Heart left ventricle (tissue), 16 donors: ENCODE results near the gene RND1. TPM values are rescaled to one million over a fixed set of nuclear protein-coding genes. Genes with fewer than 3 reads are reported as not detected.
"Not testable (repeated sequence)": the region's sequence is repeated elsewhere in the genome, so short reads cannot be mapped to it uniquely, and the experiment has no call there.

Source experiments
- ATAC-seq, 4 donors: fragments of 200-7000 bp; cut with Tn5 transposase; one replicate each; pipeline ENCODE4 v1.9.1; 2020 to 2022; ENCODE audit warnings: moderate library complexity in 4 of 4, mild to moderate bottlenecking in 3 of 4, moderate number of reproducible peaks in 1 of 4
- DNase-seq, 5 donors: peaks; one replicate each; pipeline ENCODE4 v3.0.0-alpha.2; 2020
- H3K27ac ChIP-seq, 12 donors: fragments of 200-600 bp; sonication (generic) in 4 of 12; one replicate each; pipeline versions ENCODE4 v1.5.0 to v1.8.0; 2016 to 2022; ENCODE audit warnings: mild to moderate bottlenecking in 2 of 12
- H3K27me3 ChIP-seq, 9 donors: fragments of 200-600 bp; sonication (generic) in 2 of 9; one replicate each; pipeline versions ENCODE4 v1.5.1 to v1.8.0; 2016 to 2022; ENCODE audit warnings: mild to moderate bottlenecking in 3 of 9
- H3K36me3 ChIP-seq, 9 donors: fragments of 200-600 bp; sonication (generic) in 2 of 9; one replicate each; pipeline versions ENCODE4 v1.5.0 to v1.8.0; 2018 to 2022; ENCODE audit warnings: mild to moderate bottlenecking in 2 of 9
- H3K4me1 ChIP-seq, 12 donors: fragments of 200-600 bp; sonication (generic) in 4 of 12; one replicate each; pipeline versions ENCODE4 v1.5.0 to v1.8.0; 2016 to 2022; ENCODE audit warnings: mild to moderate bottlenecking in 3 of 12
- H3K4me3 ChIP-seq, 12 donors: fragments of 200-600 bp; sonication (generic) in 4 of 12; one replicate each; pipeline versions ENCODE4 v1.5.0 to v1.8.0; 2017 to 2022; ENCODE audit warnings: mild to moderate bottlenecking in 9 of 12, moderate library complexity in 4 of 12
- H3K9me3 ChIP-seq, 12 donors: fragments of 200-600 bp; sonication (generic) in 4 of 12; one replicate each; pipeline versions ENCODE4 v1.5.0 to v1.8.0; 2016 to 2022; ENCODE audit warnings: mild to moderate bottlenecking in 1 of 12
- CTCF ChIP-seq, 12 donors: fragments of 200-600 bp; sonication (generic) in 4 of 12; IDR thresholded peaks; one replicate each; pipeline versions ENCODE4 v1.5.0 to v1.8.0; 2018 to 2022; ENCODE audit warnings: antibody characterized with exemption in 12 of 12, mild to moderate bottlenecking in 5 of 12
- POLR2A ChIP-seq, 2 donors: fragments of 450-650 bp; IDR thresholded peaks; one replicate each; pipeline ENCODE4 v1.6.1; 2017; ENCODE audit warnings: antibody characterized with exemption in 2 of 2, mild to moderate bottlenecking in 2 of 2, moderate library complexity in 2 of 2
- WGBS, 4 donors: extraction: QIAGEN DNeasy Blood & Tissue Kit in 2 of 4; methylation state at CpG; one replicate each; pipeline versions ENCODE4 v1.1.5 to v1.1.7; 2013 to 2018; 5-methylcytosine and 5-hydroxymethylcytosine counted together
- intact Hi-C, 10 donors: fragments of 100-400 bp; cut with DNase I; formaldehyde crosslinking; loops; one replicate each; pipeline versions ENCODE4 v1.11.1 to v1.14.2; 2022
- polyA plus RNA-seq, 2 donors: library from polyadenylated mRNA; stranded (reverse); fragments of 200-250 nt; gene quantifications; one replicate each; pipeline ENCODE4 v1.2.3, GENCODE V29; 2013
- total RNA-seq, 9 donors: library from RNA; depleted of rRNA in 2 of 9; stranded (reverse); fragments of >200 nt in 2 of 9; fragmentation: NEBNext Ultra II Directional in 3 of 9; extraction: Animal tissue kit (Norgen Biotek cat#: 25700) in 3 of 9; gene quantifications; one replicate each; pipeline versions ENCODE4 v1.1.0 to v1.2.4, GENCODE V29; 2016 to 2023
- donor health status: ischemic (EF 13 %, LVEDD 7.1; RV severe dilation, severe dysfunction).
- donor health status: healthy with polysubstance abuse.
- donor health status: DM: no; HTN: yes; CAD: no.
- donor health status: DM: no; HTN: no; CAD: no.
- donor health status: ischemic (EF 25% LVEDD 6.9; RV normal size, moderate dysfunction).
- donor health status: ischemic (EF 25% LVEDD 5.7; RV mildly dilated, moderate dysfunction).
- donor health status: healthy.
- donor health status: DM: yes; HTN: yes; CAD: no.
- donor health status: ischemic (EF 35%, LVEDD 5.7; RV mildly dilated, moderate dysfunction).
- donor health status: nonischemic (EF 11% LVEDD 7.7; RV severe dilation, severe dysfunction).
- donor health status: DM: yes; HTN: yes; CAD: no.
- donor health status: PGD.
- donor health status: ischemic (EF 29% LVEDD 5.4; RV normal size, mild dysfunction).
- donor health status: nonischemic (EF 23%, LVEDD 6.1; RV moderate dilation, normal function).

Gene RND1
- total and polyA plus RNA-seq, 11 donors: 0.35 to 1.5 (median 0.60) TPM; not detected in 2

GRCh38 chr12:48862760-48863159 lies 2.9 kb downstream of the RND1 start:
- DNase-seq (no peak), ATAC-seq (no peak)
- Histone ChIP-seq H3K27me3 (peaks cover 0 to 4% (median 0%) of the 10 kb centered on the region in 9 donors), H3K36me3 (peaks cover 0 to 3% (median 0%) of the 10 kb centered on the region in 9 donors), H3K27ac (no peak overlapping the region), H3K4me3 (no peak overlapping the region), H3K9me3 (no peaks in the 10 kb centered on the region), H3K4me1 (peaks cover 0 to 13% (median 8%) of the 10 kb centered on the region in 12 donors)
- 73 to 81% (median 77%) methylated on average over 5 of the region's 5 CpGs for WGBS, 4 donors
- intact Hi-C loops: no loop called here
- TF ChIP-seq POLR2A (IDR thresholded peaks at IDR 0.05) (no peak), CTCF (IDR thresholded peaks at IDR 0.05) (no peak)

GRCh38 chr12:48861111-48861510 lies 4.6 kb downstream of the RND1 start:
- DNase-seq (no peak), ATAC-seq (no peak)
- no peaks in the 10 kb centered on the region for H3K9me3 ChIP-seq
- intact Hi-C loops: no loop called here
- peaks cover 0 to 11% (median 7%) of the 10 kb centered on the region in 12 donors for H3K4me1 ChIP-seq
- no peak for TF ChIP-seq POLR2A (IDR thresholded peaks at IDR 0.05)
- no peak for TF ChIP-seq CTCF (IDR thresholded peaks at IDR 0.05)
- H3K27me3 ChIP-seq: peaks cover 0 to 4% (median 0%) of the 10 kb centered on the region in 9 donors
- no peak overlapping the region for H3K27ac ChIP-seq
- H3K4me3 ChIP-seq: no peak overlapping the region
- WGBS, 4 donors: 46 to 57% (median 53%) methylated on average over 2 of the region's 2 CpGs
- peaks cover 0 to 3% (median 0%) of the 10 kb centered on the region in 9 donors for H3K36me3 ChIP-seq

- H3K27ac ChIP-seq, H3K4me3 ChIP-seq, H3K36me3 ChIP-seq, H3K27me3 ChIP-seq, ATAC-seq, H3K9me3 ChIP-seq, H3K4me1 ChIP-seq, intact Hi-C loops, DNase-seq: not testable (repeated sequence)
- WGBS, 4 donors: 75 to 92% (median 89%) methylated on average over 5 of the region's 5 CpGs
Observed at GRCh38 chr12:48860236-48860635, 5.4 kb downstream of the RND1 start.

GRCh38 chr12:48859607-48860006 lies 6.1 kb downstream of the RND1 start:
- intact Hi-C loops: loop anchor here in 3 of 10 donors (10.0 kb wide), 2 partner anchors 75 to 125 kb away; no protein-coding TSS in a partner anchor
- DNase-seq (no peak), ATAC-seq (no peak)
- Histone ChIP-seq H3K27me3 (peaks cover 0 to 3% (median 0%) of the 10 kb centered on the region in 9 donors), H3K27ac (no peak overlapping the region), H3K4me3 (no peak overlapping the region), H3K9me3 (no peaks in the 10 kb centered on the region), H3K36me3 (peaks cover 0 to 3% (median 0%) of the 10 kb centered on the region in 9 donors), H3K4me1 (no peaks in the 10 kb centered on the region)
- no peak for TF ChIP-seq POLR2A (IDR thresholded peaks at IDR 0.05)
- no peak for TF ChIP-seq CTCF (IDR thresholded peaks at IDR 0.05)
- WGBS, 4 donors: 92 to 97% (median 96%) methylated on average over 5 of the region's 5 CpGs

- Histone ChIP-seq H3K9me3 (no peaks in the 10 kb centered on the region), H3K4me3 (no peak overlapping the region), H3K4me1 (peaks cover 0 to 3% (median under 1%) of the 10 kb centered on the region in 12 donors), H3K27me3 (no peaks in the 10 kb centered on the region), H3K36me3 (peaks cover 0 to 3% (median 0%) of the 10 kb centered on the region in 9 donors), H3K27ac (no peak overlapping the region)
- ATAC-seq: no peak
- WGBS, 4 donors: 81 to 85% (median 82%) methylated on average over 8 of the region's 8 CpGs
- intact Hi-C loops: loop anchor here in 3 of 10 donors (10.0 kb wide), 2 partner anchors 77 to 127 kb away; no protein-coding TSS in a partner anchor
- no peak for TF ChIP-seq POLR2A (IDR thresholded peaks at IDR 0.05)
- no peak for TF ChIP-seq CTCF (IDR thresholded peaks at IDR 0.05)
- DNase-seq: no peak
Observed at GRCh38 chr12:48858043-48858442, 7.6 kb downstream of the RND1 start.
